H1 (cell line): ENCODE measurements around the gene CFAP97D1. TPM values are rescaled to one million over a fixed set of nuclear protein-coding genes. Genes with fewer than 3 reads are reported as not detected.

Source experiments
- CTCF ChIA-PET: fragments of 300-600 bp; sonication (Branson Sonifier 250); formaldehyde crosslinking; loops from one replicate; lab custom pipeline; 2021; ENCODE audit not compliant: partially characterized antibody; lab: Charles Lee
- POLR2A ChIA-PET: fragments of 300-600 bp; sonication (Branson Sonifier 250); formaldehyde crosslinking; loops from one replicate; lab custom pipeline; 2021; ENCODE audit warnings: inconsistent platforms; ENCODE audit not compliant: partially characterized antibody; lab: Charles Lee
- DNase-seq, 2 experiments: peaks; one replicate each; pipeline versions ENCODE4 v3.0.0 to v3.0.0-alpha.2; 2010 to 2022; ENCODE audit warnings: low spot score in 2 of 2, low read depth in 1 of 2, mixed read lengths in 1 of 2
- FAIRE-seq: peaks from 2 replicates; lab custom pipeline; 2011; peaks lifted over from hg19 to GRCh38; lab: Jason Lieb, UNC
- H2AFZ ChIP-seq: 2 replicates; pipeline ENCODE4 v1.8.1; 2012; ENCODE audit warnings: low read length, inconsistent platforms
- H2AK5ac ChIP-seq: 2 replicates; pipeline ENCODE4 v1.6.1; 2013; ENCODE audit warnings: low read depth, low read length
- H2BK120ac ChIP-seq: replicated peaks from 2 replicates; pipeline ENCODE3; 2013; ENCODE audit warnings: low read depth, low read length, inconsistent platforms
- H2BK12ac ChIP-seq: 2 replicates; pipeline ENCODE4 v1.6.1; 2013; ENCODE audit warnings: low read depth, low read length
- H2BK15ac ChIP-seq: 2 replicates; pipeline ENCODE4 v1.6.1; 2013; ENCODE audit warnings: low read length
- H2BK20ac ChIP-seq: 2 replicates; pipeline ENCODE4 v1.6.1; 2013; ENCODE audit warnings: low read length
- H2BK5ac ChIP-seq: 2 replicates; pipeline ENCODE4 v1.6.1; 2013; ENCODE audit warnings: low read depth, low read length
- H3K14ac ChIP-seq: 2 replicates; pipeline ENCODE4 v1.6.1; 2013; ENCODE audit warnings: inconsistent platforms; ENCODE audit not compliant: insufficient read length
- H3K18ac ChIP-seq: 2 replicates; pipeline ENCODE4 v1.6.1; 2013; ENCODE audit warnings: low read length; ENCODE audit errors: extremely low read depth
- H3K23ac ChIP-seq: 2 replicates; pipeline ENCODE4 v1.6.1; 2013; ENCODE audit warnings: inconsistent platforms; ENCODE audit not compliant: insufficient read length
- H3K23me2 ChIP-seq: 2 replicates; pipeline ENCODE4 v1.6.1; 2013; ENCODE audit warnings: low read depth, low read length
- H3K27ac ChIP-seq: 2 replicates; pipeline ENCODE4 v1.6.1; 2011; ENCODE audit warnings: low read depth, low read length, inconsistent platforms
- H3K27me3 ChIP-seq, 4 experiments: replicated peaks in 1 of 4; 1 replicate in 1 of 4; 2 replicates in 3 of 4; pipeline versions ENCODE4 v1.6.1 to v1.8.1; 2011 to 2013; ENCODE audit warnings: low read length in 3 of 4, mild to moderate bottlenecking in 3 of 4, inconsistent platforms in 2 of 4, mixed read lengths in 2 of 4, moderate library complexity in 1 of 4; ENCODE audit not compliant: control insufficient read depth in 3 of 4, insufficient read depth in 3 of 4; ENCODE audit errors: extremely low read depth in 1 of 4
- H3K36me3 ChIP-seq, 4 experiments: 2 replicates each; pipeline versions ENCODE4 v1.6.1 to v1.8.1; 2011 to 2013; ENCODE audit warnings: mild to moderate bottlenecking in 4 of 4, low read length in 3 of 4, moderate library complexity in 2 of 4, control low read depth in 1 of 4, inconsistent platforms in 1 of 4; ENCODE audit not compliant: insufficient read depth in 4 of 4, control insufficient read depth in 2 of 4
- H3K4ac ChIP-seq: replicated peaks from 2 replicates; pipeline ENCODE3; 2013; ENCODE audit warnings: low read length, low read depth, mixed read lengths, inconsistent platforms; ENCODE audit not compliant: insufficient read length
- H3K4me1 ChIP-seq, 4 experiments: replicated peaks in 1 of 4; 1 replicate in 1 of 4; 2 replicates in 3 of 4; pipeline versions ENCODE4 v1.6.1 to v1.8.1; 2011 to 2013; ENCODE audit warnings: low read length in 3 of 4, inconsistent platforms in 2 of 4, mixed read lengths in 1 of 4; ENCODE audit not compliant: insufficient read depth in 4 of 4, control insufficient read depth in 3 of 4
- H3K4me2 ChIP-seq, 2 experiments: 2 replicates each; pipeline versions ENCODE4 v1.6.1 to v1.8.1; 2011 to 2013; ENCODE audit warnings: low read depth in 2 of 2, low read length in 2 of 2, control low read depth in 1 of 2, inconsistent platforms in 1 of 2, mild to moderate bottlenecking in 1 of 2; ENCODE audit not compliant: insufficient read depth in 1 of 2
- H3K4me3 ChIP-seq, 4 experiments: fragments of 200-600, 300-600 bp in 1 of 4; sonication (generic), shearing (Covaris generic), sonication (Bioruptor Twin) in 1 of 4; 2 replicates each; pipeline versions ENCODE4 v1.5.1 to v1.8.1; 2011 to 2016; ENCODE audit warnings: low read length in 4 of 4, low read depth in 3 of 4, control low read depth in 2 of 4, inconsistent platforms in 2 of 4, mild to moderate bottlenecking in 2 of 4, mixed read lengths in 1 of 4, moderate library complexity in 1 of 4; ENCODE audit not compliant: insufficient read depth in 2 of 4; ENCODE audit errors: extremely low read depth in 1 of 4
- H3K56ac ChIP-seq: replicated peaks from 2 replicates; pipeline ENCODE3; 2013; ENCODE audit warnings: low read depth, mild to moderate bottlenecking, mixed read lengths, low read length, inconsistent platforms; ENCODE audit not compliant: insufficient read length
- H3K79me1 ChIP-seq: 2 replicates; pipeline ENCODE4 v1.6.1; 2013; ENCODE audit warnings: low read depth, low read length, control low read depth
- H3K79me2 ChIP-seq, 2 experiments: 2 replicates each; pipeline versions ENCODE4 v1.6.1 to v1.8.1; 2012 to 2013; ENCODE audit warnings: low read length in 2 of 2, mild to moderate bottlenecking in 2 of 2, inconsistent platforms in 1 of 2; ENCODE audit not compliant: insufficient read depth in 2 of 2, control insufficient read depth in 1 of 2
- H3K9ac ChIP-seq, 4 experiments: replicated peaks in 1 of 4; 1 replicate in 1 of 4; 2 replicates in 3 of 4; pipeline versions ENCODE4 v1.6.1 to v1.8.1; 2011 to 2013; ENCODE audit warnings: low read depth in 3 of 4, low read length in 3 of 4, control low read depth in 2 of 4, mild to moderate bottlenecking in 2 of 4, moderate library complexity in 2 of 4, inconsistent platforms in 1 of 4; ENCODE audit errors: extremely low read depth in 1 of 4
- H3K9me3 ChIP-seq, 2 experiments: 2 replicates each; pipeline versions ENCODE4 v1.6.1 to v1.8.1; 2012 to 2013; ENCODE audit warnings: mild to moderate bottlenecking in 2 of 2, moderate library complexity in 2 of 2, control low read depth in 1 of 2, inconsistent platforms in 1 of 2, low read depth in 1 of 2, low read length in 1 of 2, mixed read lengths in 1 of 2; ENCODE audit not compliant: insufficient read depth in 2 of 2
- H4K20me1 ChIP-seq, 2 experiments: replicated peaks in 1 of 2; 2 replicates each; pipeline versions ENCODE3 to v1.8.1; 2011 to 2013; ENCODE audit warnings: inconsistent platforms in 2 of 2, low read length in 2 of 2, mild to moderate bottlenecking in 1 of 2; ENCODE audit not compliant: insufficient read depth in 2 of 2, control insufficient read depth in 1 of 2
- H4K5ac ChIP-seq: 2 replicates; pipeline ENCODE4 v1.6.1; 2013; ENCODE audit warnings: low read length, low read depth, mixed read lengths, inconsistent platforms; ENCODE audit not compliant: insufficient read length
- H4K8ac ChIP-seq: 2 replicates; pipeline ENCODE4 v1.8.0; 2013; ENCODE audit warnings: mild to moderate bottlenecking, moderate library complexity, low read length, inconsistent platforms; ENCODE audit not compliant: insufficient read depth; ENCODE audit errors: extremely low read depth
- H4K91ac ChIP-seq: replicated peaks from 2 replicates; pipeline ENCODE3; 2013; ENCODE audit warnings: low read length, mixed read lengths, inconsistent platforms; ENCODE audit not compliant: insufficient read length
- CBX5 ChIP-seq: fragments of 300-800, 300-1000 bp; sonication (generic); IDR thresholded peaks from 2 replicates; pipeline ENCODE4 v1.7.1; 2016; ENCODE audit warnings: antibody characterized with exemption, low read length, low read depth
- CEBPB ChIP-seq: IDR thresholded peaks from 2 replicates; pipeline ENCODE4 v1.6.1; 2012; ENCODE audit warnings: low read depth, low read length
- E2F6 ChIP-seq: IDR thresholded peaks from 2 replicates; pipeline ENCODE4 v1.6.1; 2012; ENCODE audit warnings: inconsistent platforms
- EZH2 ChIP-seq: fragments of 200-600 bp; sonication (generic); IDR thresholded peaks from 2 replicates; pipeline ENCODE4 v1.7.1; 2012; ENCODE audit warnings: low read depth, mild to moderate bottlenecking, moderate library complexity, low read length, inconsistent platforms; ENCODE audit not compliant: severe bottlenecking
- POLR2AphosphoS5 ChIP-seq: IDR thresholded peaks from 2 replicates; pipeline ENCODE4 v1.6.1; 2011; ENCODE audit warnings: low read depth, low read length
- POU5F1 ChIP-seq: IDR thresholded peaks from 2 replicates; pipeline ENCODE4 v1.6.1; 2011; ENCODE audit warnings: low read depth, mild to moderate bottlenecking, low read length, moderate library complexity
- SIN3A ChIP-seq, 2 experiments: IDR thresholded peaks in 1 of 2; conservative IDR thresholded peaks in 1 of 2; 2 replicates each; pipeline ENCODE4 v1.6.1; 2011 to 2012; ENCODE audit warnings: low read length in 2 of 2, improper control_type of control experiment in 1 of 2, low read depth in 1 of 2, mild to moderate bottlenecking in 1 of 2
- SRF ChIP-seq: IDR thresholded peaks from 2 replicates; pipeline ENCODE4 v1.6.1; 2011; ENCODE audit warnings: mild to moderate bottlenecking, low read depth, low read length, moderate library complexity
- TAF7 ChIP-seq: optimal IDR thresholded peaks from 2 replicates; pipeline ENCODE3; 2011; ENCODE audit warnings: low read depth, mild to moderate bottlenecking, inconsistent platforms, low read length, moderate library complexity, borderline replicate concordance
- TCF12 ChIP-seq: IDR thresholded peaks from 2 replicates; pipeline ENCODE4 v1.6.1; 2011; ENCODE audit warnings: low read depth, mild to moderate bottlenecking, low read length
- ZNF274 ChIP-seq: IDR thresholded peaks from 2 replicates; pipeline ENCODE4 v1.7.0; 2012; ENCODE audit warnings: low read length, borderline replicate concordance; ENCODE audit errors: extremely low read depth
- WGBS, 2 experiments: shearing (Covaris generic) in 1 of 2; methylation state at CpG; one replicate each; pipeline versions ENCODE4 v1.1.6 to v1.1.7; 2013 to 2015; ENCODE audit warnings: low lambda C conversion rate in 2 of 2, mixed read lengths in 2 of 2, inconsistent platforms in 1 of 2, low coverage in 1 of 2, missing lambda C conversion rate in 1 of 2; ENCODE audit not compliant: insufficient replicate concordance in 2 of 2, insufficient coverage in 1 of 2, insufficient read length in 1 of 2; ENCODE audit errors: extremely low coverage in 1 of 2, missing lambda C conversion rate in 1 of 2; 5-methylcytosine and 5-hydroxymethylcytosine counted together
- polyA plus RNA-seq, 7 experiments: library from polyadenylated mRNA; depleted of rRNA in 3 of 7; stranded (reverse) in 5 of 7; unstranded in 2 of 7; fragments of >200 nt in 5 of 7; fragments of 200-250 nt in 2 of 7; gene quantifications; 1 replicate in 5 of 7; 2 replicates in 1 of 7; 4 replicates in 1 of 7; pipeline versions ENCODE4 v1.2.1 to v1.2.3, GENCODE V29; 2011 to 2013; ENCODE audit warnings: missing spikeins in 2 of 7, mixed read lengths in 2 of 7
- total RNA-seq: library from RNA; stranded (reverse); fragmentation: NEBNext Ultra II Directional; extraction: Animal tissue kit (Norgen Biotek cat#: 25700); gene quantifications from 2 replicates; pipeline ENCODE4 v1.2.1, GENCODE V29; 2021

Gene CFAP97D1
- total and polyA plus RNA-seq, 2 of the 8 experiments (the other 6 are each of a cell fraction or from before 2014, with no cell fraction given): 0.02 to 0.07 TPM

GRCh38 chr17:43820759-43821158 is 40.5 kb downstream of the CFAP97D1 start:
- no peak overlapping the region for H3K27ac ChIP-seq
- no peak overlapping the region for H3K4ac ChIP-seq
- H3K14ac ChIP-seq: no peak overlapping the region
- H3K23ac ChIP-seq: no peak overlapping the region
- H3K4me3 ChIP-seq: no peak overlapping the region
- no peak overlapping the region for H2AFZ ChIP-seq
- no peaks in the 10 kb centered on the region for H3K23me2 ChIP-seq
- no peak overlapping the region for H4K8ac ChIP-seq
- H3K56ac ChIP-seq: no peak overlapping the region
- no peak overlapping the region for H2BK20ac ChIP-seq
- no peaks in the 10 kb centered on the region for H3K4me1 ChIP-seq
- H2BK15ac ChIP-seq: no peak overlapping the region
- H4K5ac ChIP-seq: no peak overlapping the region
- no peak overlapping the region for H4K91ac ChIP-seq
- H3K18ac ChIP-seq: no peak overlapping the region
- H3K79me2 ChIP-seq: no peaks in the 10 kb centered on the region
- no peaks in the 10 kb centered on the region for H3K79me1 ChIP-seq
- TF ChIP-seq E2F6: no peak
- no peak for TF ChIP-seq TCF12
- no peak for TF ChIP-seq EZH2
- TF ChIP-seq CBX5: no peak
- TF ChIP-seq CEBPB: no peak
- no peak for TF ChIP-seq ZNF274
- no peak for TF ChIP-seq TAF7
- TF ChIP-seq POLR2AphosphoS5: no peak
- no peak for TF ChIP-seq SRF
- no peak for TF ChIP-seq POU5F1
- no peak for TF ChIP-seq SIN3A (conservative IDR thresholded peaks at IDR 0.05 in 1 of 2, IDR thresholded peaks at IDR 0.05 in 1 of 2; ENCODE audit: low read depth in 1 of 2, low read length in 2 of 2)
- H2BK5ac ChIP-seq: no peak overlapping the region
- no peak overlapping the region for H3K9ac ChIP-seq
- no peak for FAIRE-seq
- no peak for DNase-seq
- no peak overlapping the region for H3K4me2 ChIP-seq
- no peaks in the 10 kb centered on the region for H3K9me3 ChIP-seq
- ChIA-PET CTCF (interaction anchor here (1.8 kb wide), 1 partner anchor 59 kb away, joined by 5 read pairs; no protein-coding TSS in a partner anchor), POLR2A (no interaction called here)
- H2AK5ac ChIP-seq: no peak overlapping the region
- H3K27me3 ChIP-seq: no peaks in the 10 kb centered on the region
- no peak overlapping the region for H2BK12ac ChIP-seq
- 89% methylated on average over 14 of the region's 14 CpGs; no CpG with 5 or more reads in 1 of the 2 experiments for WGBS, 2 experiments
- H4K20me1 ChIP-seq: no peaks in the 10 kb centered on the region
- peaks cover 0 to 5% (median 0%) of the 10 kb centered on the region in 4 experiments; a peak in 3 of 8 replicates for H3K36me3 ChIP-seq
- H2BK120ac ChIP-seq: no peak overlapping the region
